PC-9 (cell line): ENCODE data around the gene SLK.

ENCODE experiments used
- EZH2 ChIP-seq: fragments of 200-600 bp; sonication (generic); IDR thresholded peaks from 2 replicates; pipeline ENCODE4 v1.8.0; 2017; ENCODE audit warnings: antibody characterized with exemption, low read depth
- TF ChIP-seq, protein P1 (sequence below): fragments of 200-600 bp; sonication (generic); conservative IDR thresholded peaks from 2 replicates; pipeline ENCODE4 v1.6.1; 2017; ENCODE audit warnings: mixed run types, antibody characterized with exemption, mild to moderate bottlenecking, moderate library complexity

DNA sequence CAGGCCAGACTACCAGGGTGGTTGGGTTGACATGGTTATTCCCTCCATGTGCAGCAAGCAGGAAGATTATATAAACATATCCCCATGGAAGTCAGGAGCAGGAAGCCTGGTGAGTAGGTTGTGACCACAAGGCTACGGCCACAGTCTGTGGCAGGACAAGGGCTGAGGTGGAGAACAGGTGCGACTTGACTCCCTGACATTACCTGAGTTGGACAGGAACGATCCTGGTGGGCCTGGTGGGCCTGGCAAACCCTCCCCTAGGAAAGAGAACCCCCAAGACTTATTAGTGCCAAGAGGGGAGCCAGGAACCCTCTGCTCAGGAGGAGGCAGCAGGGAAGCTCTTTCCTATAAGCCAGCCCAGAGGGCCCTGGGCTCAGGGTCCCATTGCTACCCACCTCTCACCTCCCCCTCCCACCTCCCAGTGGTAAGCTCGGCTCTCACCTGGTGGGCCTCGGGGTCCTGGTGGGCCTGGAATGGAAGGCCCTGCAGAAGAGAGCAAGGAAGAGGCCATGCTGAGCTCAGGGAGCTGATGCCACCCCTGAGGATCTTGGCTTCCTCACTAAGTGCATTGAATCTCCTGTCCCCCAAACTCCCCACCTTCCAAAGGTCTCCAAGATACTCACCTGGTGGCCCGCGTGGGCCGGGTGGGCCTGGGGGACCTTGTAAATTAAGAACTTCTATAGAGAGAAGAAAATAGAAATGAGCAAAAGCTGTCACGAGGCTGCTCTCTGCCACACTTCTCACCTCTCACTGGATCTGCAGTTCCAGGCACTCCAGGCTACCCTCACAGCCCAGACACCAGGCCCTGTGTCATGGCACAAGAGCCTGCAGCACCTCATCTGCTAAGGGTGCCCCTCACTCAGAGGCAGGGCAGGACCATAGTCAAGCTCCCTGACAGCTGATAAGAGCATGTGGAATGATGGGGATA, 74.2 kb downstream of the SLK start:
- TF ChIP-seq, protein P1, sequence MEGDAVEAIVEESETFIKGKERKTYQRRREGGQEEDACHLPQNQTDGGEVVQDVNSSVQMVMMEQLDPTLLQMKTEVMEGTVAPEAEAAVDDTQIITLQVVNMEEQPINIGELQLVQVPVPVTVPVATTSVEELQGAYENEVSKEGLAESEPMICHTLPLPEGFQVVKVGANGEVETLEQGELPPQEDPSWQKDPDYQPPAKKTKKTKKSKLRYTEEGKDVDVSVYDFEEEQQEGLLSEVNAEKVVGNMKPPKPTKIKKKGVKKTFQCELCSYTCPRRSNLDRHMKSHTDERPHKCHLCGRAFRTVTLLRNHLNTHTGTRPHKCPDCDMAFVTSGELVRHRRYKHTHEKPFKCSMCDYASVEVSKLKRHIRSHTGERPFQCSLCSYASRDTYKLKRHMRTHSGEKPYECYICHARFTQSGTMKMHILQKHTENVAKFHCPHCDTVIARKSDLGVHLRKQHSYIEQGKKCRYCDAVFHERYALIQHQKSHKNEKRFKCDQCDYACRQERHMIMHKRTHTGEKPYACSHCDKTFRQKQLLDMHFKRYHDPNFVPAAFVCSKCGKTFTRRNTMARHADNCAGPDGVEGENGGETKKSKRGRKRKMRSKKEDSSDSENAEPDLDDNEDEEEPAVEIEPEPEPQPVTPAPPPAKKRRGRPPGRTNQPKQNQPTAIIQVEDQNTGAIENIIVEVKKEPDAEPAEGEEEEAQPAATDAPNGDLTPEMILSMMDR: no peak
- no peak for TF ChIP-seq EZH2
